ENCODE results near the gene IFNA5. TPM values are rescaled to one million over a fixed set of nuclear protein-coding genes. Genes with fewer than 3 reads are reported as not detected.

IFNA5 gene
- total RNA-seq, 3 donors from 2014 or later: 0.41 TPM; not detected in 2

DNA sequence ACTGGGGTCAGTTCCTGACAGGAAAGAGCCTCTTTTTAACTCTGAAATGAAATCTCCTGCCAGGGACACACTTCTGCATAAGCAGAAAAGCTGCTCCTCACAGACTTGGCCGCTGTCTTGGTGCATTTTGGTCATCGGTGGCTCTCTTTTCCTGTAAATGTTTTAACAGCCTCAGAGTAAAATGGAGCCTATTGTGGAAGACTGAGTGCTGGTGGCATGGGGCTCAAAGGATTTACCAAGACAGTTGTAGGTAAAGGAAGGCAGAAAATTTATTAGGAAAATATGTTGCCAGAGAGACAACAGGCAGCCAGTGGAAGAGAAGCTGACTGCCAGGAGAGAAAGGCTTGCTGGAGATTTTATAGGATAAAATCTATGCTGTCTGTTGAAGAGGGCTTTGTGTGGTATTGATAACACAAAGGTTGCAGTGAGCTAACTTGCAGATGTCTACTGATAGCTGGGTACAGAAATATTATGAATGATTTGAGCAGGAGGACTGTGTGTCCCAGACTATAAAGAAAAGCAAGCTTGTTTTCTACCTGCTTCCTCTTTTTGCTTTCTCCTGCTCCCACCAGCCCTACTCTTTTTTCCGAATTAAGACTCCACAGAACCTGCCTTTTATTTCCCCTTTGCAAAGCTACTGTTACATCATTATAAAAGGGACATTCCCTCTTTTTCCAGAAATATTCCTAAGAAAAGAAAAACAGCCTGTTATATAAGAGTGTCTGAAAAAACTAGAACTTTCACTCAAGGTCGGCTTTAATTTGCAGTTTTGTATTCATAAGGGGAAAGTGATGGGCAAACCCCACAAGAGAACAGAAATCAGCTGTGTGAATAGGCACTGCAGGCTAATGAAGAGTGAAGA lies 37.4 kb downstream of the IFNA5 start:
- Histone ChIP-seq H3K9me3 (no peaks in the 10 kb centered on the region), H3K4me3 (no peak overlapping the region), H3K4me1 (ENCODE audit: low read depth) (no peaks in the 10 kb centered on the region), H3K36me3 (ENCODE audit: low read depth) (no peaks in the 10 kb centered on the region)
- TF ChIP-seq, protein P1, sequence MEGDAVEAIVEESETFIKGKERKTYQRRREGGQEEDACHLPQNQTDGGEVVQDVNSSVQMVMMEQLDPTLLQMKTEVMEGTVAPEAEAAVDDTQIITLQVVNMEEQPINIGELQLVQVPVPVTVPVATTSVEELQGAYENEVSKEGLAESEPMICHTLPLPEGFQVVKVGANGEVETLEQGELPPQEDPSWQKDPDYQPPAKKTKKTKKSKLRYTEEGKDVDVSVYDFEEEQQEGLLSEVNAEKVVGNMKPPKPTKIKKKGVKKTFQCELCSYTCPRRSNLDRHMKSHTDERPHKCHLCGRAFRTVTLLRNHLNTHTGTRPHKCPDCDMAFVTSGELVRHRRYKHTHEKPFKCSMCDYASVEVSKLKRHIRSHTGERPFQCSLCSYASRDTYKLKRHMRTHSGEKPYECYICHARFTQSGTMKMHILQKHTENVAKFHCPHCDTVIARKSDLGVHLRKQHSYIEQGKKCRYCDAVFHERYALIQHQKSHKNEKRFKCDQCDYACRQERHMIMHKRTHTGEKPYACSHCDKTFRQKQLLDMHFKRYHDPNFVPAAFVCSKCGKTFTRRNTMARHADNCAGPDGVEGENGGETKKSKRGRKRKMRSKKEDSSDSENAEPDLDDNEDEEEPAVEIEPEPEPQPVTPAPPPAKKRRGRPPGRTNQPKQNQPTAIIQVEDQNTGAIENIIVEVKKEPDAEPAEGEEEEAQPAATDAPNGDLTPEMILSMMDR (IDR thresholded peaks at IDR 0.05): no peak
- no peak for DNase-seq
- no peak for ATAC-seq
- intact Hi-C loops (cut with DNase I, micrococcal nuclease): no loop called here

DNA sequence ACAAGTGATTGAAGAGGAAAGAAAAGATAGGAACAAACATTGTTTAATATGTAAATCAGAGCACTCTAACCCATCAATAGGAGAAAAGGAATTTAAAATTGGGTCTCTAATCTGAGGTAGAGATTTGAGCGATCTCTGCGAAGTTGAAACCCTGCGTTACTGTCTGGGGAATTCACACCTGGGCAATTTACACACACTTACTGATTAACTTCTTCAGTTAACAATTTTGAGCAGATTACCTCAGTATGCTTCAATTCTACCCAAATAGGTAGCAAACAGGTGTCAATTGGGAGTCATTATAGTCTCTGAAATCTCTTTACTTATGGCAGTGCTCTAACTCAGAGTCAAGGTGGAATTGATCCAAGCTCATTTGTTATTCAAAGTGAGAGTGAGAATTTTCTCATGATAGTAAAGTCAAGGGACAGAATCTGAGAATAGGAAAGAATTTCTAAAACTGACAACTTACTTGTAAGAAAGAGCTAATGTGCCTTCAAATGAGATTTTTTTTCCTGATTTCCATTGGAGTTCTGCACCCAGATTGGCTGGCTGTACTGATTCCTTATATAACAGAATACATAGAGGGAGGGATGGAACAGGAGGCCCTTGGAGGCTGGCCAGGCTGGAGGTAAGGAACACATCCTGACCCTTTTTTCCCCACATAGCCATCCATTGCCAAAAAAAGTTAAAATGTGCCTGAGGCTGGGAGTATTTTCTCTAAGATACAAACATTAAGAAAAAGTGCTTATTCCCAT lies 38.2 kb downstream of the IFNA5 start:
- no peak overlapping the region for H3K4me3 ChIP-seq
- DNase-seq (no peak), ATAC-seq (no peak)
- TF ChIP-seq, protein P1 (IDR thresholded peaks at IDR 0.05): no peak
- no peaks in the 10 kb centered on the region for H3K4me1 ChIP-seq (ENCODE audit: low read depth)
- H3K9me3 ChIP-seq: no peaks in the 10 kb centered on the region
- no peaks in the 10 kb centered on the region for H3K36me3 ChIP-seq (ENCODE audit: low read depth)
- intact Hi-C loops (cut with DNase I, micrococcal nuclease): no loop called here

DNA sequence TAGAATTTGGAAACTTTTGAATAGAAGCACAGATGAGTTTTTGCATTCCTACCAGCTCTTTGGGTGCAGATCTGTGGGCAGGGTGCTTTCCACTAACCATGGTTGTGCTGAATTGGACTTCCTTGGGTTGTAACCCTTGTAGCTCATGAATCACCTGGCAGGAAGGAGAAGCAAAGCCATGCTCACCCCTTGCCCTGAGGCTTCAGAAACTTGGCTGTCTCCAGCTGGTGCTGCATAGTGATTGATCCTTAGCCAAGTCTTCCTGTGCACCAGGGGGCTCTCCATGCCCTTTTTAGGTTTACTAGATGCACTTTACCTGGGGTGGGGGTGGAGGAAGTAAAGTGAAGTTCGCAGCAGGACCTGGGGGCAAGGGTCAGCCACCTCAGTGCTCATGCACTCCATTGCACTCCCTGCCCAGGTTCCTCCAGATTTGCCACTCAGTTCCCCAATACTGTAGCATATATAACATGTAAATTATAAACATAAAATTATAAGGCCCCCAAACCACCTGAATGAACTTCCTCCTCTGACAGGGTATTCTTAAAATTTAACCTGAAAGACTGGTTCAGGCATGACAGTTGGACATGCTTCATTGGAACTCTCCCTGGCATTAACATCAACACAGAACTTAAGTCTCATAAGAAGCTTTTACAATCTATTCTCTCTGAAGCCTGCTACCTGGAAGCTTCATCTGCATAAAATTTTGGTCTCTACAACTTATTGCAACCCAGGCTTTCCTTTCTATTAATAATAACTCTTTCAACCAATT lies 39.5 kb downstream of the IFNA5 start:
- no peaks in the 10 kb centered on the region for H3K9me3 ChIP-seq
- H3K4me3 ChIP-seq: no peak overlapping the region
- no peaks in the 10 kb centered on the region for H3K4me1 ChIP-seq (ENCODE audit: low read depth)
- no peaks in the 10 kb centered on the region for H3K36me3 ChIP-seq (ENCODE audit: low read depth)
- DNase-seq (no peak), ATAC-seq (no peak)
- TF ChIP-seq, protein P1 (IDR thresholded peaks at IDR 0.05): no peak
- intact Hi-C loops (cut with DNase I, micrococcal nuclease): no loop called here

DNA sequence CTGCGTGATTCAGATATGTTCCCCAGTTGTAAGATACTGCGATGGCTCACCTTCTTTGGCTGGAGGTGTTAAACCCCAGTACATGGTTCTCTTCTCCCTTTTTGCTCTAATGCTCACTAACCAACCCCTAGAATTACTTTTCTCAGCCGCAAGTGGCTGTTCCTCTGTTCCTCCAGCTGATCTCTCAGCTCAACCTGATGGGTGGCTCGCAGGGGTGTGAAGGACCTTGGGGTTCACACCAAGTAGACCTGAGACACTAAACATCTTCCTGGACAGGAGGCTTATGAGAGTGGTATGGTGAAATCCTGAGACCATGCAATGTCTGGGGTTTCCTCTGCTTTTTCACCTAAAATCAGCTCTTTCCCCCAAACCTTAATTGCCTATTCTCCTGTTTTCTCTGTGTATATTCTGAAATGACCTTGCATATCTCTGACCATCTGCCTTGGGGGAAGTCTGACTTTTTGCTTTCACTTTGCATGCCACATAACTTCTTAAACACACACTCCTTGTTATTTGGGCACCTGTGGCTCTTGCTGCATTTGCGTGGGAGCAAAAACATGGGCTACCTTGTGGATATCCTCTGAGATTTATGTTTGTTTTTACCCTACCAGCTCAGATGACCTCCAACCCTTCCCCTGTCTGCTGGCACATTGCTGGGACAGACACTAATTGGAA lies 49.4 kb downstream of the IFNA5 start:
- DNase-seq (no peak), ATAC-seq (no peak)
- Histone ChIP-seq H3K4me3 (no peak overlapping the region), H3K4me1 (ENCODE audit: low read depth) (no peaks in the 10 kb centered on the region), H3K9me3 (no peaks in the 10 kb centered on the region), H3K36me3 (ENCODE audit: low read depth) (no peaks in the 10 kb centered on the region)
- intact Hi-C loops (cut with DNase I, micrococcal nuclease): no loop called here
- TF ChIP-seq, protein P1 (IDR thresholded peaks at IDR 0.05): no peak

Other genes with a start within 250 kb of the IFNA5 start
- gene IFNB1, start 227.4 kb downstream of the IFNA5 start, total RNA-seq: not detected
- not detected for gene IFNW1, start 163.5 kb downstream of the IFNA5 start, total RNA-seq
- gene IFNA21, start 138.7 kb downstream of the IFNA5 start, total RNA-seq: not detected
- not detected for gene IFNA4, start 117.7 kb downstream of the IFNA5 start, total RNA-seq
- not detected for gene IFNA7, start 103.1 kb downstream of the IFNA5 start, total RNA-seq
- gene IFNA10, start 98.2 kb downstream of the IFNA5 start, total RNA-seq: not detected
- not detected for gene IFNA16, start 88.0 kb downstream of the IFNA5 start, total RNA-seq
- not detected for gene IFNA17, start 77.1 kb downstream of the IFNA5 start, total RNA-seq
- gene IFNA14, start 65.3 kb downstream of the IFNA5 start, total RNA-seq: not detected
- 10 to 100 TPM; 21.8 to 23.9 (median 23.4) TPM for gene KLHL9, start 30.1 kb upstream of the IFNA5 start, total RNA-seq
- not detected for gene IFNA6, start 45.6 kb upstream of the IFNA5 start, total RNA-seq
- not detected for gene IFNA13, start 62.7 kb upstream of the IFNA5 start, total RNA-seq
- not detected for gene IFNA2, start 80.1 kb upstream of the IFNA5 start, total RNA-seq
- gene IFNA8, start 103.8 kb upstream of the IFNA5 start, total RNA-seq: not detected
- gene IFNA1, start 135.1 kb upstream of the IFNA5 start, total RNA-seq: not detected
- gene IFNE, start 177.0 kb upstream of the IFNA5 start, total RNA-seq: not detected

Measured in mucosa of descending colon (tissue), 3 donors.